ENCODE results near the gene CPT1A. TPM values are rescaled to one million over a fixed set of nuclear protein-coding genes. Genes with fewer than 3 reads are reported as not detected.

CPT1A gene
- total and polyA plus RNA-seq, 9 donors, result 25.3 to 87.1 (median 44.3) TPM

DNA sequence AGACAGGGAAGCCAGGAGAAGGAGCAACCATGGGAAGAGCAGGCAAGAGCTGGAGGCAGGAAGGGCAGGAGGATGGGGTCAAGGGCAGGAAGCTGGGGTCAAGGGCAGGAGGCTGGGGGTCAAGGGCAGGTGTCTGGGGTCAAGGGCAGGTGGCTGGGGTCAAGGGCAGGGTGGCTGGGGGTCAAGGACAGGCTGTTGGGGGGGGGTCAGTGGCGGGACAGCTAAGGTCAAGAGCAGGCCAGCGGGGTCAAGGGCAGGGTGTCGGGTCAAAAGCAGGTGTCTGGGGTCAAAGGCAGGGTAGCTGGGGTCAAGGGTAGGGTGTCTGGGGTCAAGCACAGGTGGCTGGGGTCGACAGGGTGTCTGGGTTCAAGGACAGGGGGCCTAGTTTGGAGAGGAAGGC is 24.2 kb downstream of the CPT1A start:
- no peaks in the 10 kb centered on the region for H3K27me3 ChIP-seq
- no peak overlapping the region for H3K27ac ChIP-seq
- H3K4me3 ChIP-seq, result no peak overlapping the region
- no peaks in the 10 kb centered on the region for H3K36me3 ChIP-seq
- 79 to 90% (median 86%) methylated on average over 4 of the region's 4 CpGs for WGBS, 3 donors
- TF ChIP-seq CTCF (IDR thresholded peaks at IDR 0.05) (no peak), POLR2A (IDR thresholded peaks at IDR 0.05) (no peak), EP300 (IDR thresholded peaks at IDR 0.05) (no peak)
- no peak for DNase-seq
- peaks cover 6% of the 10 kb centered on the region for H3K4me1 ChIP-seq (ENCODE audit: insufficient read depth)
- intact Hi-C loops (cut with DNase I), result no loop called here
- H3K9me3 ChIP-seq, result no peaks in the 10 kb centered on the region

DNA sequence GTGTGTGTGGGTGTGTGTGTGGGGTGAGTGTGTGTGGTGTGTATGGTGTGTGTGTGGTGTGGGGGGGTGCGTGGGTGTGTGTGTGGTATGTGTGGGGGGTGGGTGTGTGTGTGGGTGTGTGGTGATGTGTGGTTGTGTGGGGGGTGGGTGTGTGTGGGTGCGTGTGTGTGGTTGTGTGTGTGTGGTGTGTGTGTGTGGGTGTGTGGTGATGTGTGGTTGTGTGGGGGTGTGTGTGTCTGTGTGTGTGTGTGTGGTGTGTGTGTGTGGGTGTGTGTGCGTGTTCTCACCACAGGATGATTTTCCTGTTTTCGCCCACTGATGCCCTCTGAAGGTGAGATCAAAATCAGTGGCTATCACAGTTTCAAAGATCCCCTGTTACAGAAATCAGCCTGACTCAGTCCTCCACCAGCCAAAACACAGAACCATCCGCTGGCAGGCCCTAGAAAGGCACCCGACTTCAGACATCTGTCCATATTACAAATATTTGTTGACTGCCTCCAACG is 24.7 kb downstream of the CPT1A start:
- Histone ChIP-seq H3K4me3 (no peak overlapping the region), H3K27ac (no peak overlapping the region), H3K27me3 (no peaks in the 10 kb centered on the region), H3K4me1 (ENCODE audit: insufficient read depth) (peaks cover 6% of the 10 kb centered on the region), H3K9me3 (no peaks in the 10 kb centered on the region), H3K36me3 (no peaks in the 10 kb centered on the region)
- intact Hi-C loops (cut with DNase I), result no loop called here
- TF ChIP-seq EP300 (IDR thresholded peaks at IDR 0.05) (no peak), CTCF (IDR thresholded peaks at IDR 0.05) (no peak), POLR2A (IDR thresholded peaks at IDR 0.05) (no peak)
- no peak for DNase-seq
- 55 to 65% (median 60%) methylated on average over 7 of the region's 7 CpGs for WGBS, 3 donors

DNA sequence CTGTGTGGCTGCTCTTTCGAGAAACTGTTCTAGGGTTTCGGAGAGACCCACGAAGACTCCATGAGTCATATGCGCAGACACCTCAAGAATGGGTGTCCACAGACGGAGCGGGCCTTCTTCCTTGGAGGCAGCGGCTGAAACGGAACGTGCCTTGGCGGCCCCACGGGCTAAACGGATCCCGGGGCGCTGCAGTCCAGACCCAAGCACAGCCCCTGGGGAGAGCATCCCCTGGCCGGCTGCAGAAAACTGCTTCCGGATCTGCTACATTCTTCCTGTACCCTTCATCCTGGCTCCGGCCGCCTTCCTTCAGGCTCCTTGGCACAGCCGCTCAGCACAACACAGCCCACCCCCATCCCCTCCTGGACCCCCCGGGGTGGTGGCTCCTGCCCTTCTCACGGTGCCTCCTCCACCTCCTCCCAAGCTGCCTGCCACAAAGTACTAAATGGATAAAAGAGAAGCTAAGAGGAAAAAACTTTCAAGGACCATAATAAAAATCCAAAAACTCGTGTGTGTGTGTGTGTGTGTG is 25.4 kb downstream of the CPT1A start:
- H3K27ac ChIP-seq, result no peak overlapping the region
- intact Hi-C loops (cut with DNase I), result no loop called here
- peaks cover 6% of the 10 kb centered on the region for H3K4me1 ChIP-seq (ENCODE audit: insufficient read depth)
- no peak overlapping the region for H3K4me3 ChIP-seq
- TF ChIP-seq EP300 (IDR thresholded peaks at IDR 0.05), result no peak
- no peak for TF ChIP-seq CTCF (IDR thresholded peaks at IDR 0.05)
- no peak for TF ChIP-seq POLR2A (IDR thresholded peaks at IDR 0.05)
- DNase-seq, result no peak
- 74 to 78% (median 77%) methylated on average over 22 of the region's 22 CpGs for WGBS, 3 donors
- H3K36me3 ChIP-seq, result no peaks in the 10 kb centered on the region
- H3K9me3 ChIP-seq, result no peaks in the 10 kb centered on the region
- H3K27me3 ChIP-seq, result no peaks in the 10 kb centered on the region

DNA sequence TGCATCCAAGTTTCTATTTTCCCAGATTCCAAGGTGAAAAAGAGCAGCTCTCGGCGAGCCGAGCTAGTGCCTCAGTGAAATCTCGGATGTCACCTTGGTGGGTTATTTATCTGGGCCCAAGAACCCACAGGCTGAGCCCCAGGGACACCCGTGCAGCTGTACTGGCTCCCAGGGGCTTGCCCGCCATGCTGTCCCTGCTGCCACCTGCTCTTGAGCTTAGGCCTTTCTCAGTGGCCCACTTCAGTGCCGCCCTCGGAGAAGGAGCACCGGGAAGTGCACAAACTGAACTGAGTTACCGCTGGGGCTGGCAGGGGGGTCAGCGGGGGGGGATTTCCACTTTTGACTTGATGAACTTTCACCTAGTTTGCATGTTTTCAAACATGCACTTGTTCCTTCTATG is 27.9 kb downstream of the CPT1A start:
- no peaks in the 10 kb centered on the region for H3K36me3 ChIP-seq
- H3K4me3 ChIP-seq, result no peak overlapping the region
- intact Hi-C loops (cut with DNase I), result no loop called here
- TF ChIP-seq CTCF (IDR thresholded peaks at IDR 0.05), result no peak
- TF ChIP-seq EP300 (IDR thresholded peaks at IDR 0.05), result no peak
- no peak for TF ChIP-seq POLR2A (IDR thresholded peaks at IDR 0.05)
- DNase-seq, result no peak
- no peak overlapping the region for H3K27ac ChIP-seq
- no peaks in the 10 kb centered on the region for H3K9me3 ChIP-seq
- WGBS, 3 donors, result 89 to 93% (median 91%) methylated on average over 11 of the region's 11 CpGs
- H3K27me3 ChIP-seq, result no peaks in the 10 kb centered on the region
- peaks cover 6% of the 10 kb centered on the region for H3K4me1 ChIP-seq (ENCODE audit: insufficient read depth)

Data from ovary (tissue), 9 donors.